IMR-90 (cell line): Measurements from ENCODE around the gene CFAP90. TPM values are rescaled to one million over a fixed set of nuclear protein-coding genes. Genes with fewer than 3 reads are reported as not detected.

ENCODE experiments used
- ATAC-seq: fragments of 200-7000 bp; cut with Tn5 transposase; 2 replicates; pipeline ENCODE4 v1.9.1; 2020; ENCODE audit warnings: low read depth, mild to moderate bottlenecking, moderate library complexity
- BruUV-seq: library from RNA; stranded (reverse); fragments of 400-500 nt; replicated peaks from 2 replicates; lab custom pipeline; 2021; lab: Mats Ljungman, UMichigan
- CTCF ChIA-PET: fragments of 300-600 bp; formaldehyde crosslinking; extraction: SDS; loops from one replicate; lab custom pipeline; 2021; ENCODE audit warnings: antibody characterized with exemption; lab: Yijun Ruan, JAX
- POLR2A ChIA-PET: fragments of 300-600 bp; sonication (Branson Sonifier 250); formaldehyde crosslinking; loops from one replicate; lab custom pipeline; 2022; ENCODE audit warnings: antibody characterized with exemption; ENCODE audit not compliant: unreplicated experiment; lab: Charles Lee
- DNase-seq: peaks from one replicate; pipeline ENCODE4 v3.0.0; 2013
- H2AFZ ChIP-seq: replicated peaks from 2 replicates; pipeline ENCODE3; 2013; ENCODE audit warnings: low read length, mild to moderate bottlenecking; ENCODE audit not compliant: poor library complexity
- H2AK5ac ChIP-seq: 2 replicates; pipeline ENCODE4 v1.6.1; 2013; ENCODE audit warnings: low read depth, low read length, inconsistent platforms
- H2AK9ac ChIP-seq: replicated peaks from 2 replicates; pipeline ENCODE3; 2013; ENCODE audit warnings: mild to moderate bottlenecking, low read depth, low read length, moderate library complexity; ENCODE audit not compliant: poor library complexity
- H2BK120ac ChIP-seq: 2 replicates; pipeline ENCODE4 v1.6.1; 2013; ENCODE audit warnings: low read depth, low read length, inconsistent platforms
- H2BK15ac ChIP-seq: 3 replicates; pipeline ENCODE4 v1.6.1; 2013; ENCODE audit warnings: low read depth, low read length, inconsistent platforms
- H2BK20ac ChIP-seq: 2 replicates; pipeline ENCODE4 v1.6.1; 2013; ENCODE audit warnings: low read depth, mild to moderate bottlenecking, inconsistent platforms, low read length, moderate library complexity
- H2BK5ac ChIP-seq: 2 replicates; pipeline ENCODE4 v1.6.1; 2013; ENCODE audit warnings: mild to moderate bottlenecking, low read depth, low read length, inconsistent platforms; ENCODE audit not compliant: poor library complexity, severe bottlenecking
- H3K14ac ChIP-seq: replicated peaks from 2 replicates; pipeline ENCODE4 v1.6.1; 2013; ENCODE audit warnings: low read depth, low read length, inconsistent platforms
- H3K18ac ChIP-seq: 2 replicates; pipeline ENCODE4 v1.6.1; 2013; ENCODE audit warnings: low read depth, low read length, control low read depth
- H3K23ac ChIP-seq: 2 replicates; pipeline ENCODE4 v1.6.1; 2013; ENCODE audit warnings: low read depth, low read length, inconsistent platforms
- H3K27ac ChIP-seq: 2 replicates; pipeline ENCODE4 v1.5.1; 2013; ENCODE audit warnings: mild to moderate bottlenecking, control low read depth, low read length; ENCODE audit not compliant: insufficient read depth
- H3K27me3 ChIP-seq: 2 replicates; pipeline ENCODE4 v1.6.1; 2013; ENCODE audit warnings: low read length; ENCODE audit not compliant: control insufficient read depth, insufficient read depth
- H3K36me3 ChIP-seq: 2 replicates; pipeline ENCODE4 v1.6.1; 2013; ENCODE audit warnings: low read length, mixed read lengths; ENCODE audit not compliant: control insufficient read depth, insufficient read depth
- H3K4ac ChIP-seq: 2 replicates; pipeline ENCODE4 v1.6.1; 2013; ENCODE audit warnings: low read depth, low read length, inconsistent platforms
- H3K4me1 ChIP-seq: 2 replicates; pipeline ENCODE4 v1.6.1; 2013; ENCODE audit warnings: low read length, mixed read lengths; ENCODE audit not compliant: control insufficient read depth, insufficient read depth
- H3K4me2 ChIP-seq: 2 replicates; pipeline ENCODE4 v1.6.1; 2013; ENCODE audit warnings: low read depth, mild to moderate bottlenecking, control low read depth, low read length, moderate library complexity
- H3K4me3 ChIP-seq: 2 replicates; pipeline ENCODE4 v1.5.1; 2013; ENCODE audit warnings: low read depth, mild to moderate bottlenecking, control low read depth, low read length, moderate library complexity; ENCODE audit not compliant: insufficient read depth
- H3K56ac ChIP-seq: 2 replicates; pipeline ENCODE4 v1.6.1; 2013; ENCODE audit warnings: low read length, inconsistent platforms; ENCODE audit not compliant: insufficient read depth; ENCODE audit errors: extremely low read depth
- H3K79me1 ChIP-seq, 2 experiments: 2 replicates each; pipeline ENCODE4 v1.6.1; 2013; ENCODE audit warnings: low read length in 2 of 2, inconsistent platforms in 1 of 2, low read depth in 1 of 2
- H3K9ac ChIP-seq: 2 replicates; pipeline ENCODE4 v1.6.1; 2013; ENCODE audit warnings: low read depth, low read length, control low read depth
- H3K9me1 ChIP-seq: 2 replicates; pipeline ENCODE4 v1.6.1; 2013; ENCODE audit warnings: low read length, inconsistent platforms; ENCODE audit not compliant: insufficient read depth
- H3K9me3 ChIP-seq: 2 replicates; pipeline ENCODE4 v1.6.1; 2013; ENCODE audit warnings: low read length; ENCODE audit not compliant: control insufficient read depth, insufficient read depth
- H4K20me1 ChIP-seq: 2 replicates; pipeline ENCODE4 v1.6.1; 2013; ENCODE audit warnings: low read length, inconsistent platforms; ENCODE audit not compliant: insufficient read depth
- H4K5ac ChIP-seq: 2 replicates; pipeline ENCODE4 v1.6.1; 2013; ENCODE audit warnings: mild to moderate bottlenecking, low read depth, low read length, control low read depth
- H4K8ac ChIP-seq, 2 experiments: 2 replicates each; pipeline ENCODE4 v1.6.1; 2013; ENCODE audit warnings: low read depth in 2 of 2, low read length in 2 of 2, control low read depth in 1 of 2, inconsistent platforms in 1 of 2
- H4K91ac ChIP-seq: 2 replicates; pipeline ENCODE4 v1.6.1; 2013; ENCODE audit warnings: low read depth, low read length, inconsistent platforms; ENCODE audit not compliant: insufficient read depth
- CEBPB ChIP-seq: IDR thresholded peaks from 2 replicates; pipeline ENCODE4 v1.6.1; 2012; ENCODE audit warnings: low read depth, low read length, improper control_type of control experiment
- CHD1 ChIP-seq: IDR thresholded peaks from 2 replicates; pipeline ENCODE4 v1.6.1; 2012; ENCODE audit warnings: low read depth, low read length, improper control_type of control experiment
- CTCF ChIP-seq: conservative IDR thresholded peaks from 2 replicates; pipeline ENCODE4 v1.5.1; 2012; ENCODE audit warnings: mild to moderate bottlenecking, low read depth, low read length, improper control_type of control experiment
- ELK1 ChIP-seq: fragments of 150-350 bp; IDR thresholded peaks from 2 replicates; pipeline ENCODE4 v1.6.1; 2016; ENCODE audit warnings: low read depth, mild to moderate bottlenecking, low read length, moderate library complexity, borderline replicate concordance
- FOS ChIP-seq: fragments of 150-350 bp; IDR thresholded peaks from 2 replicates; pipeline ENCODE4 v1.6.1; 2016; ENCODE audit warnings: low read depth, low read length
- MAFK ChIP-seq: IDR thresholded peaks from 2 replicates; pipeline ENCODE4 v1.6.1; 2012; ENCODE audit warnings: low read depth, low read length, improper control_type of control experiment
- MAZ ChIP-seq: IDR thresholded peaks from 2 replicates; pipeline ENCODE4 v1.6.1; 2012; ENCODE audit warnings: low read depth, mild to moderate bottlenecking, low read length, improper control_type of control experiment, moderate library complexity, borderline replicate concordance
- MXI1 ChIP-seq: IDR thresholded peaks from 2 replicates; pipeline ENCODE4 v1.6.1; 2012; ENCODE audit warnings: low read depth, mild to moderate bottlenecking, low read length, moderate library complexity, borderline replicate concordance
- NFE2L2 ChIP-seq: fragments of 150-350 bp; IDR thresholded peaks from 2 replicates; pipeline ENCODE4 v1.6.1; 2016; ENCODE audit warnings: low read depth, mild to moderate bottlenecking, low read length
- RAD21 ChIP-seq: IDR thresholded peaks from 2 replicates; pipeline ENCODE4 v1.6.1; 2012; ENCODE audit warnings: low read length, improper control_type of control experiment
- RFX5 ChIP-seq: IDR thresholded peaks from 2 replicates; pipeline ENCODE4 v1.8.0; 2012; ENCODE audit warnings: low read depth, mild to moderate bottlenecking, low read length, moderate library complexity
- SMC3 ChIP-seq: fragments of 150-350 bp; IDR thresholded peaks from 2 replicates; pipeline ENCODE4 v1.6.1; 2016; ENCODE audit warnings: low read depth, mild to moderate bottlenecking, antibody characterized with exemption, low read length, moderate library complexity
- WGBS, 2 experiments: methylation state at CpG; one replicate each; pipeline versions ENCODE4 v1.1.5 to v1.1.7; 2013; ENCODE audit warnings: missing lambda C conversion rate in 2 of 2; ENCODE audit not compliant: insufficient read length in 1 of 2; ENCODE audit errors: extremely low coverage in 2 of 2; 5-methylcytosine and 5-hydroxymethylcytosine counted together
- dilution Hi-C: fragments of 300-500 bp; cut with HindIII; formaldehyde crosslinking; loops from one replicate; pipeline ENCODE4 v1.14.3; 2018; ENCODE audit warnings: low sequenced_read_pairs; ENCODE audit not compliant: unreplicated experiment
- in situ Hi-C: fragments of 300-500 bp; cut with MboI; formaldehyde crosslinking; loops from 3 replicates; pipeline ENCODE4 v1.14.3; 2019; ENCODE audit warnings: low sequenced_read_pairs, inconsistent platforms, mixed read lengths
- intact Hi-C: fragments of 100-400 bp; cut with micrococcal nuclease; formaldehyde crosslinking; loops from 2 replicates; pipeline ENCODE4 v1.10.0; 2022
- polyA plus RNA-seq, 3 experiments: library from polyadenylated mRNA; depleted of rRNA; stranded (reverse); fragments of >200 nt; gene quantifications; 2 replicates each; pipeline ENCODE4 v1.2.3, GENCODE V29; 2012; ENCODE audit warnings: low replicate concordance in 1 of 3
- total RNA-seq: library from RNA; depleted of rRNA; stranded (reverse); fragments of >200 nt; gene quantifications from 2 replicates; pipeline ENCODE4 v1.2.3, GENCODE V29; 2012

The CFAP90 gene
- total and polyA plus RNA-seq, 2 of the 4 experiments (the other 2 are of a cell fraction), result 0.09 TPM; not detected in 1

- POLR2A ChIA-PET, result no interaction called here
- in situ Hi-C loops, result no loop called here
Observed at GRCh38 chr5:7866196-7866595, 15.3 kb upstream of the CFAP90 start.

More at GRCh38 chr5:7866196-7866595, 15.3 kb upstream of the CFAP90 start:
- CTCF ChIA-PET, result no interaction called here
- Histone ChIP-seq H3K18ac (no peak overlapping the region), H4K91ac (no peak overlapping the region), H2BK120ac (no peak overlapping the region), H2AFZ (no peak overlapping the region), H3K56ac (no peak overlapping the region), H3K9me1 (peaks cover 6% of the 10 kb centered on the region; the same call in 1 of the 2 replicates), H4K5ac (no peak overlapping the region), H3K4me2 (no peak overlapping the region), H3K4ac (no peak overlapping the region), H3K14ac (no peak overlapping the region), H3K79me1 (peaks cover 15 to 30% of the 10 kb centered on the region in 2 experiments), H2AK9ac (no peak overlapping the region), H2BK5ac (no peak overlapping the region), H3K36me3 (peaks cover 7% of the 10 kb centered on the region), H2AK5ac (no peak overlapping the region), H4K20me1 (no peaks in the 10 kb centered on the region; the same call in 1 of the 2 replicates), H3K9ac (no peak overlapping the region), H3K27ac (no peak overlapping the region), H2BK15ac (no peak overlapping the region), H3K4me3 (no peak overlapping the region), H4K8ac (no peak overlapping the region), H3K23ac (0 out of 2 replicates have a peak overlapping the region, but pooled peaks have one; percentile 44), H2BK20ac (no peak overlapping the region), H3K4me1 (0 out of 2 replicates have a peak, but pooled peaks cover 2% of the 10 kb centered on the region), H3K9me3 (no peaks in the 10 kb centered on the region), H3K27me3 (no peaks in the 10 kb centered on the region)
- TF ChIP-seq RAD21 (no peak), NFE2L2 (no peak), MAFK (no peak), MAZ (no peak), MXI1 (no peak), ELK1 (no peak), CEBPB (no peak), CHD1 (no peak), FOS (no peak), SMC3 (no peak), RFX5 (no peak), CTCF (no peak)
- DNase-seq, result no peak
- BruUV-seq, result no TSS peak
- dilution Hi-C loops (no loop called here), intact Hi-C loops (no loop called here)
- ATAC-seq, result no peak
- no CpG with 5 or more reads among the region's 2 CpGs for WGBS, 2 experiments
